Nephron progenitor cell (in vitro differentiated cells): ENCODE data around the gene USP13.

Experiments
- DNase-seq: peaks from one replicate; pipeline ENCODE4 v3.0.0; 2021
- H3K27ac Mint-ChIP-seq: 2 replicates; pipeline ENCODE4 v1.8.0; 2021; ENCODE audit warnings: mild to moderate bottlenecking, moderate library complexity, mixed read lengths
- H3K27me3 Mint-ChIP-seq: 2 replicates; pipeline ENCODE4 v1.8.0; 2021; ENCODE audit warnings: mild to moderate bottlenecking, low read depth, mixed read lengths; ENCODE audit not compliant: poor library complexity
- H3K36me3 Mint-ChIP-seq: 2 replicates; pipeline ENCODE4 v1.8.0; 2021; ENCODE audit warnings: low read depth, mixed read lengths
- H3K4me1 Mint-ChIP-seq: 2 replicates; pipeline ENCODE4 v1.8.0; 2021; ENCODE audit warnings: mixed read lengths
- H3K4me3 Mint-ChIP-seq: 2 replicates; pipeline ENCODE4 v1.8.0; 2021; ENCODE audit warnings: mild to moderate bottlenecking, moderate library complexity, mixed read lengths
- H3K9me3 Mint-ChIP-seq: 2 replicates; pipeline ENCODE4 v1.8.0; 2021; ENCODE audit warnings: mild to moderate bottlenecking, moderate library complexity, mixed read lengths
- TF ChIP-seq, protein P1 (sequence below): fragments of 200-600 bp; sonication (generic); IDR thresholded peaks from 2 replicates; pipeline ENCODE4 v1.5.0; 2021; ENCODE audit warnings: antibody characterized with exemption

The USP13 gene

DNA sequence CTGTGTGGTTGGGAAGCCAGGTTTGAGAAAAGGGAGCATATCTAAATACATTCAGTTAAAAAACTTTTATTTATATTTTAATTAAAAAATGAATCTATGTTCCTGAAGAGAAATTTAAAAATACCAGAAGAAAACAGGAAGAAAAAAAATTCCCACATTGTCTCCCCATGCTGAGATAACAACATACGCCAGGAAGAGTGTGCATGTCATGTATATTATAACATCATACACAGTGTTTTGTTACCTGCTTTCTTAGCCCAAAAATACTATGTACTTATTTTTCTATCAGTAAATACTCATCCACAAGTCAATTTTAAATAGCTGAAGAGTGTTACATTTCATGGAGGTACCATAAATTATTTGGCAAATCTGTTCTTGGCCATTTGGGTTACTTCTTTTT is 18.5 kb downstream of the USP13 start:
- H3K9me3 Mint-ChIP-seq, result peaks cover 5% of the 10 kb centered on the region
- no peak overlapping the region for H3K27ac Mint-ChIP-seq
- TF ChIP-seq, protein P1, sequence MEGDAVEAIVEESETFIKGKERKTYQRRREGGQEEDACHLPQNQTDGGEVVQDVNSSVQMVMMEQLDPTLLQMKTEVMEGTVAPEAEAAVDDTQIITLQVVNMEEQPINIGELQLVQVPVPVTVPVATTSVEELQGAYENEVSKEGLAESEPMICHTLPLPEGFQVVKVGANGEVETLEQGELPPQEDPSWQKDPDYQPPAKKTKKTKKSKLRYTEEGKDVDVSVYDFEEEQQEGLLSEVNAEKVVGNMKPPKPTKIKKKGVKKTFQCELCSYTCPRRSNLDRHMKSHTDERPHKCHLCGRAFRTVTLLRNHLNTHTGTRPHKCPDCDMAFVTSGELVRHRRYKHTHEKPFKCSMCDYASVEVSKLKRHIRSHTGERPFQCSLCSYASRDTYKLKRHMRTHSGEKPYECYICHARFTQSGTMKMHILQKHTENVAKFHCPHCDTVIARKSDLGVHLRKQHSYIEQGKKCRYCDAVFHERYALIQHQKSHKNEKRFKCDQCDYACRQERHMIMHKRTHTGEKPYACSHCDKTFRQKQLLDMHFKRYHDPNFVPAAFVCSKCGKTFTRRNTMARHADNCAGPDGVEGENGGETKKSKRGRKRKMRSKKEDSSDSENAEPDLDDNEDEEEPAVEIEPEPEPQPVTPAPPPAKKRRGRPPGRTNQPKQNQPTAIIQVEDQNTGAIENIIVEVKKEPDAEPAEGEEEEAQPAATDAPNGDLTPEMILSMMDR, result no peak
- DNase-seq, result no peak
- peaks cover 29% of the 10 kb centered on the region for H3K4me1 Mint-ChIP-seq
- H3K27me3 Mint-ChIP-seq, result no peaks in the 10 kb centered on the region
- H3K36me3 Mint-ChIP-seq, result peaks cover 48% of the 10 kb centered on the region
- no peak overlapping the region for H3K4me3 Mint-ChIP-seq

DNA sequence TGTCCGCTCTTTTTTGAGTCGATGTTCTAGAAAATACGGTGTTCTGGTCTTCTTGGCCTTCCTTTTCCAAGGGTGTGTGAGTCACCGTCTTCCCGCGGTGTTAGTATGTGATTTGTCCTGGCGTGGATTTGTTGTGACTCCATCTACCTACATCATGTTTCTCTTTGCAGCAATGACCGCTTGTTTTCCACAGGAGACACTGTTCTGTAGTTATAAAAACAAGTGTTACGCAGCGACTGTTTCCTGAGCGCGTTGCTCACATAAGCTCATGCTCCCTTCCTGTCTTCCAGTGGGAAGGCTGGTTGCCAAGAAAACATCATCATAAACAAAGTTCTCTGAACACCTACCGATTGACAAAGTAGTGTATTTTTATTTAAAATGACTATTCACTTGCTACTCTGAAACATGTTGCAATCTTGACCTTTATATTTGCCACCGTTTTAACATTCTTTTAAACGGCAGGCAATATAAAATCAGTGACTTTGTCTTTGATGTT is 19.0 kb downstream of the USP13 start:
- Mint-ChIP-seq H3K36me3 (peaks cover 48% of the 10 kb centered on the region), H3K4me3 (no peak overlapping the region)

GRCh38 chr3:179672918-179673317 is 20.1 kb downstream of the USP13 start:
- Mint-ChIP-seq H3K36me3 (peaks cover 48% of the 10 kb centered on the region), H3K4me3 (no peak overlapping the region), H3K27ac (peak overlapping the region; percentile 70), H3K4me1 (peaks cover 23% of the 10 kb centered on the region), H3K27me3 (no peaks in the 10 kb centered on the region), H3K9me3 (peaks cover 5% of the 10 kb centered on the region)
- TF ChIP-seq, protein P1, result no peak
- no peak for DNase-seq

More for the DNA sequence above, 19.0 kb downstream of the USP13 start:
- peaks cover 25% of the 10 kb centered on the region for H3K4me1 Mint-ChIP-seq
- peaks cover 5% of the 10 kb centered on the region for H3K9me3 Mint-ChIP-seq
- peak overlapping the region; percentile 46 for H3K27ac Mint-ChIP-seq
- no peak for DNase-seq
- H3K27me3 Mint-ChIP-seq, result no peaks in the 10 kb centered on the region
- TF ChIP-seq, protein P1, result no peak

DNA sequence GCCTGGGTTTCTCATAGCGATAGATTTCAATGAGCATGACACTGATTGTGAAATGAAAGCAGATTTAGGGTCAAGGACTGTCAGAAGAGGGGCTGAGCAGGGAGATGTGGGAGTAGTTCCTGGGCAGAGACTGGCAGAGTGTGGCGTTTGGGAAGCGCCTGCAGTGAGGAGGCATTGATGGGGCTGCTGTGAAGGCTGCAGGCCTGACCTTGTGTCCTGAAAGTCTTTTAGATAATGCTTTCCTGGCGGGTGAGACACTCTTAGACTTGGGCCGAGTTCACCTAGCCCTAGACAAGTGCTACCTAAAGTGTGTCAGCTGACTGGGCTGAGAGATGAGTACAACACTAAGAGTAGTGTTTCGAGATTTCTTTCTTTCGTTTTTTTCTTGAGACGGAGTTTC is 20.7 kb downstream of the USP13 start:
- DNase-seq, result no peak
- Mint-ChIP-seq H3K9me3 (peaks cover 5% of the 10 kb centered on the region), H3K4me3 (no peak overlapping the region), H3K4me1 (peaks cover 23% of the 10 kb centered on the region), H3K27me3 (no peaks in the 10 kb centered on the region), H3K36me3 (peaks cover 45% of the 10 kb centered on the region), H3K27ac (peak overlapping the region; percentile 28)
- TF ChIP-seq, protein P1, result no peak

DNA sequence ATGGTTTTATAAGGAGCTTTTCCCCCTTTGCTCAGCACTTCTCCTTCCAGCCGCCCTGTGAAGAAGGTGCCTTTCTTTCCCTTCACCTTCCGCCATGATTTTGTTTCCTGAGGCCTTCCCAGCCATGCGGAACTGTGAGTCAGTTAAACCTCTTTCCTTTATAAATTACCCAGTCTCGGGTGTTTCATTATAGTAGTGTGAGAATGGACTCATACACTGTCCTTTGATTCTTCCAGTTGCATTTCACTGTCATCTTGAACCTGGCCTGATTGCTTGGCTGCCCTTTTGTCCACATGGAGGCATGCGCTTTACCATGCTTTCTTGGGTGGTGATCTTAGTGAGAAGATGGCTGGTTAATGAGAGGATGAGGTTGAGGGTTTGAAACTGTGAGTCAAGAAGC is 23.2 kb downstream of the USP13 start:
- peaks cover 28% of the 10 kb centered on the region for H3K4me1 Mint-ChIP-seq

GRCh38 chr3:179677884-179678283 is 25.0 kb downstream of the USP13 start:
- no peak overlapping the region for H3K27ac Mint-ChIP-seq
- DNase-seq, result no peak
- no peak overlapping the region for H3K4me3 Mint-ChIP-seq
- H3K9me3 Mint-ChIP-seq, result no peaks in the 10 kb centered on the region
- H3K4me1 Mint-ChIP-seq, result peaks cover 20% of the 10 kb centered on the region
- TF ChIP-seq, protein P1, result no peak
- H3K36me3 Mint-ChIP-seq, result peaks cover 32% of the 10 kb centered on the region
- no peaks in the 10 kb centered on the region for H3K27me3 Mint-ChIP-seq

More for the DNA sequence above, 23.2 kb downstream of the USP13 start:
- Mint-ChIP-seq H3K9me3 (peaks cover 5% of the 10 kb centered on the region), H3K36me3 (peaks cover 31% of the 10 kb centered on the region), H3K27me3 (no peaks in the 10 kb centered on the region), H3K27ac (peak overlapping the region; percentile 58), H3K4me3 (no peak overlapping the region)
- TF ChIP-seq, protein P1, result no peak
- no peak for DNase-seq
